Astrocyte of the cerebellum (primary cell): Measurements from ENCODE around the gene EHHADH.

Experiments used
- DNase-seq: peaks from one replicate; pipeline ENCODE4 v3.0.0-alpha.2; 2011; ENCODE audit warnings: low read depth
- H3K4me3 ChIP-seq: 2 replicates; pipeline ENCODE4 v1.5.1; 2011; ENCODE audit warnings: mild to moderate bottlenecking, low read depth, low read length, moderate library complexity
- CTCF ChIP-seq: IDR thresholded peaks from 2 replicates; pipeline ENCODE4 v1.5.1; 2012; ENCODE audit warnings: low read length, low read depth, moderate library complexity, mild to moderate bottlenecking; ENCODE audit errors: missing control alignments
- in situ Hi-C: cut with HindIII; loops from 2 replicates; pipeline ENCODE4 v1.10.0; 2017; ENCODE audit warnings: low sequenced_read_pairs

The EHHADH gene

GRCh38 chr3:185144784-185145183 lies 109.1 kb downstream of the EHHADH start:
- no peak for DNase-seq
- TF ChIP-seq CTCF: no peak
- H3K4me3 ChIP-seq: no peak overlapping the region
- in situ Hi-C loops: loop anchor here (5.0 kb wide), 1 partner anchor 47 kb away; no protein-coding TSS in a partner anchor
